Activated CD8-positive, alpha-beta memory T cell treated with anti-CD3 and anti-CD28 coated beads, Interleukin-2, amount 50 U/mL, for 1 hour (primary cell): ENCODE data around the gene NCKAP5L.
"Not testable (repeated sequence)": the region's sequence is repeated elsewhere in the genome, so short reads cannot be mapped to it uniquely, and the experiment has no call there.

Experiments used
- DNase-seq: peaks from one replicate; pipeline ENCODE4 v3.0.0-alpha.2; 2020; ENCODE audit errors: extremely low read depth

The NCKAP5L gene

GRCh38 chr12:49864798-49865090, 36.5 kb upstream of the NCKAP5L start:
- DNase-seq, result no peak

- DNase-seq, result no peak
Observed at GRCh38 chr12:49863946-49864797, 36.0 kb upstream of the NCKAP5L start.

- not testable (repeated sequence) for DNase-seq
Observed at GRCh38 chr12:49860921-49861320, 32.7 kb upstream of the NCKAP5L start.

GRCh38 chr12:49855890-49856289, 27.7 kb upstream of the NCKAP5L start:
- not testable (repeated sequence) for DNase-seq

- no peak for DNase-seq
Observed at GRCh38 chr12:49854976-49855375, 26.8 kb upstream of the NCKAP5L start.

GRCh38 chr12:49853671-49854070, 25.5 kb upstream of the NCKAP5L start:
- no peak for DNase-seq

DNA sequence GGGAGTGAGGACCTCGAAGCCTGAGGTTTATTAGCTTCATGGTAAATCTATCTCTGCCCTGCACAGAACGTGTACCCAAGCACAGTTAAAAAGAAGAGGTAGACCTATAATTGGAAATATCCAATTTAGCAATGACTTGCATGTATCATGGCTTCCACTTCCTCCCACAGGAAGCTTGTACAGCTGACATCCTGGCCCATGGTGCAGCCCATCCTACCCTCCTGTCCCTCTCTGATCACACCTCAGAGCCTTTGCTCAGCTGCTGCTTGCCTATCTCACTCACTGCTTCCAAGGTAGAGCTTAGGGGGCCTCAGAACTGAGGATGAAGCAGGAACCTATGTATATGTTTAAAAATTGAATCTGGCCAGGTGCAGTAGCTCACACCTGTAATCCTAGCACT, 18.9 kb upstream of the NCKAP5L start:
- DNase-seq, result no peak

GRCh38 chr12:49846032-49846431, 17.8 kb upstream of the NCKAP5L start:
- DNase-seq, result no peak

- DNase-seq, result no peak
Observed at GRCh38 chr12:49843876-49844437, 15.7 kb upstream of the NCKAP5L start.

GRCh38 chr12:49843411-49843810, 15.2 kb upstream of the NCKAP5L start:
- DNase-seq, result no peak

GRCh38 chr12:49842519-49843352, 14.5 kb upstream of the NCKAP5L start, which contains the start of gene BCDIN3D:
TSS of gene BCDIN3D (minus strand) at chr12:49843106. CDS start at chr12:49843087, 19 bp downstream.
- DNase-seq, result peak; percentile 78

DNA sequence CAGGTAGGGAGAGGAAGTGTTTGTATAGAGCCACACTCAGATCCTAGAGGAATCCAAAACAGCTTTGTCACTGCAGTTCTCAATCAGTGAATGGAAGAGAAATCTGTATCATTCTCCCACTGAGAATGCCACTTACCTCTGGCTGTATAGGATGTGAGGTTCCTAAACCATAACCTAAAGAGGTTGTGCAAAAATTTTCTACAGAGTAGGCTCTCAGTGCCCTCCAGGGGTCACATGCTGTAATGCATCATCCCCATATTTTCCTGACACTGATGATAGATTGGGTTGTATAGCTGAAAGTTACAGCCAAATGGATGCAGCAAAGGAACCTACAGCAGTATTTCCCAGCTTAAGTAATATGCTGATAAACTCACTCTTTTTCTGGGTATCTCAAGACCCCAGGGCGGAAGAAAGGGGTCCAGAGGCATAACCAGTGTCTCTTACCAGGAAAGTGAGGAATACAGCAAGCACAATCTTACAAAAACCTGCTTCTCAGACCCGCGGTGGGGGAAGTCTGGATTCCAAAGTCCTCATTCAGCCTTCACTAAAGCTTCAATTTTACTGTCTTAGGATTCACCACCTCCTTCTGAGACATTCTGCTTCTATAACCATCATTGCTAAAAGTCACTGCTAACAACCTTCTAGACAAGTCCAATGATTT, 10.9 kb upstream of the NCKAP5L start:
- no peak for DNase-seq

GRCh38 chr12:49832836-49833421, 4.7 kb upstream of the NCKAP5L start:
- no peak for DNase-seq

GRCh38 chr12:49831717-49832116, 3.5 kb upstream of the NCKAP5L start:
- DNase-seq, result no peak

- no peak for DNase-seq
Observed at GRCh38 chr12:49827401-49828099, 663 bp downstream of the NCKAP5L start.

DNA sequence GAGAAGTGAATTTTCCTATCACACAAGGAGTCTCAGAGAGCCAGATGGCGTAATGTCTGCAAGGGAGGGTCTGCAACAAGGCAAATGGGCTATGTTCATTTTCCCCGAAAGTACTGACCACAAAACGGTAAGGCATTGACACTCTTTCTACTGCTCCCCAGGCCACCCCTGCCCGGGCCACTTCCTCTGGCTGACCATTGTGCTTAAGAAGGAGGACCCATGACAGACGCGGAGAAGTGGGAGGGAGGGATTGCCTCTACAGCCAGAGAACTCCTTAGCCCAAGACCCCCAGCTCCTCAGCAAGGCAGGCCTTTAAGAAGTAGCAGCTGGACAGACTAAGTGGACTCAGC, 1.2 kb downstream of the NCKAP5L start:
- DNase-seq, result no peak

- no peak for DNase-seq
Observed at GRCh38 chr12:49825971-49826421, 2.2 kb downstream of the NCKAP5L start.

DNA sequence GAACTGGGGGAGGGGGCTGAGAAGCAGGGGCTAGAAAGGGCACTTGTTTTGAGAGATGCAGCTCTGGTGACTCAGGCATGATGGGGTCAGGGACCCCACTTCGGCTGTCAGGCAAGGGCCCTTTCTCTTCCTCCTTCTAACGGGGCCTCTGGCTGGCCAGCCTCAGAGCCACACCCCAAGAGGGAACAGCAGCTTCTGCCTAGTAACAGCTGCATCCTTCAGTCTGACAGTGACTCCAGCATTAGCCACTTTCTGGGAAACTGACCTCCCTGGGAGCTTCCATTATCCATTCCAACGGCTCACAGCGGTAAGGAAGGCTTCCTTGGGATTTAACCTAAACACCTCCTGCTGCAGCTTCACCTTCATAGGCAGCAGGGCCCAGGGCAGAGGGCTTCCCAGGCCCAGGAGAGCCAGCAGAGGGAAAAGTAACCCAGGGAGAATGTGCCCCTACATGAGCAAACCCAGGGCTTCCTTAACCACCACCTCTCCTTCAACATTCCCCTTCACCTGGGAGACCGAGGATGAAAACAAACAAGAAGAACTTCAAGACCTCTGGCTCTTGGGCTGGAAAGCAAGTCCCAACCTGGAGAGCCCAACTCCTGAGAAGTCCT, 2.7 kb downstream of the NCKAP5L start:
- DNase-seq, result no peak

- no peak for DNase-seq
Observed at GRCh38 chr12:49824895-49825294, 3.3 kb downstream of the NCKAP5L start.

- no peak for DNase-seq
Observed at GRCh38 chr12:49824416-49824815, 3.8 kb downstream of the NCKAP5L start.

GRCh38 chr12:49823951-49824350, 4.3 kb downstream of the NCKAP5L start:
- no peak for DNase-seq
